Measurements from ENCODE around the gene CNNM4.

Gene CNNM4

DNA sequence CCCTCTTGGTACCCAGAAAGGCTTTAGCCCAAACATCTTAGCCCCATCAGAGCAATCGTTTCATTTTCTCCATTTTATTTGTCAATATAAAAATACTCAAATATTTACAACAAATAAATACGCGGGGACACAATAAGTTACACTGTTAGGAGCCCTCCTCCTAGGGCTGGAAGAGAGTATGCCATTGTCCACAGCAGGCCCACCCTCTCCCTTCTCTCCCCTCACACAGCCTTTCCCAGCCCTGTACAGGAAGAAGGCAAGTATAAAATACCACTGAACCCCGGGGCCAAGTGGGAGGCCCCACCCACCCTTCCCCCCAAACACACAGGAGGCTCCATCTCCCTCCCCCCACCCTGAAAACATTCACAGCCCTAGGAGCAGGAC, 99.0 kb downstream of the CNNM4 start:
- DNase-seq (ENCODE audit: low read depth), result no peak

DNA sequence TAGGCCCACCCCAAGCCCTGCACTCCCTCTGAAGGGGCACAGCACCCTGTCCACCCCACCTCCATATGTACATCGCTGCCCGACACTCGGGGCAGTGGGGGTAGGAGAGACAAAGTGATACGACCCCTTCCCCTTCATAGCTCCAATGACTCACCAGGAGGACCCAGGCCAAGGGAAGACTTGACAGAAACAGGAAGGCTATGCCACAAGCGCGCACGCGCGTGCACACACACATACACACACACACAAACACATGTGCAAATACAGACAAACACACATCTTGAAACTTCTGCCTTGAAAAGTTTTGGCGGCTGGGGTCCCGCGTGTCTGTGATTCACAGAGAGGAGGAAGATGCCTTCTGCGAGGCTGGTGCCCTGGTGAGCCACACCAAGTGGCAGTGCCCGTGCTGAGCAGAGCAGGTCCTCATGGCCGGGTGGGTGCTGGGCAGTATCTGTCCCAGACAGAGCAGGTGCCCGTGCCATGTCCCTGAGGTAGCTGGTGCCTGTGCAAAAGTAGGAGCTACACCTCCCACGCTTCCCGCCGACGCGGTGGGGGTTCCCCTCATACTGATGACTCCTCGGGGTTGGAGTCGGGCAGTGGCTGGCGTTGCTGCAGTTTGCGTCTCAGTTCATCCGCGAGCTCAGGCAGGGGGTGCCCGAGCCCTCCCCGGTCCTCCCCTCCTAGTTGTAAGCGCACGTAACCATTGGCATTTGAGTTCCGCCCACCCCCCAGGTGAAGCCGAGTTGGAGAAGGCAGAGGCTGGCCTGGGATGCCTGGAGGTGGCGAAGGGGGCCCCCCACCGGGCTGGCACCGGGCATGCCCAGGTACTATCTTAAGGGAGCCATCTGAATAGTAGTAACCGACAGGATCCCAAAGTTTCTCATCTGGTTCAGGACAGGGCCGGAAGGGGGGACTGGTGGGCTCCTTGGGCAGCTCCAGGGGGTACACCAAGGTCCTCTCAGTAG, 99.6 kb downstream of the CNNM4 start:
- DNase-seq (ENCODE audit: low read depth), result no peak

GRCh38 chr2:96861074-96861473, 100.4 kb downstream of the CNNM4 start:
- DNase-seq (ENCODE audit: low read depth), result no peak
